ENCODE measurements around the gene PNRC2.

DNA sequence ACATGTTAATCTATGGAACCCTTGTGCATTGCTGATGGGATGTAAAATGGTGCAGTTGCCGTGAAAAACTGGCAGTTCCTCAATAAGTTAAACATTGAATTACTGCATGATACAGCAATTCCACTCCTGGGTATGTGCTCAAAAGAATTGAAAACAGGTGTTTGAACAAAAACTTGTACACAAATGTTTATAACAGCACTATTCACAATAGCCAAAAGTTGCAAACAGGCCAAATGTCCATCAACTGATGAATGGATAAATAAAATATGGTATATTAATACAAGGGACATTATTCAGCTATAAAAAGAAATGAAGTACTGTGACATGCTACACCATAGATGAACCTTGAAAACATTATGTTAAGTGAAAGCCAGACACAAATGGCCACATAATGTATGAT, 38.2 kb downstream of the PNRC2 start:
- TF ChIP-seq, protein P1, sequence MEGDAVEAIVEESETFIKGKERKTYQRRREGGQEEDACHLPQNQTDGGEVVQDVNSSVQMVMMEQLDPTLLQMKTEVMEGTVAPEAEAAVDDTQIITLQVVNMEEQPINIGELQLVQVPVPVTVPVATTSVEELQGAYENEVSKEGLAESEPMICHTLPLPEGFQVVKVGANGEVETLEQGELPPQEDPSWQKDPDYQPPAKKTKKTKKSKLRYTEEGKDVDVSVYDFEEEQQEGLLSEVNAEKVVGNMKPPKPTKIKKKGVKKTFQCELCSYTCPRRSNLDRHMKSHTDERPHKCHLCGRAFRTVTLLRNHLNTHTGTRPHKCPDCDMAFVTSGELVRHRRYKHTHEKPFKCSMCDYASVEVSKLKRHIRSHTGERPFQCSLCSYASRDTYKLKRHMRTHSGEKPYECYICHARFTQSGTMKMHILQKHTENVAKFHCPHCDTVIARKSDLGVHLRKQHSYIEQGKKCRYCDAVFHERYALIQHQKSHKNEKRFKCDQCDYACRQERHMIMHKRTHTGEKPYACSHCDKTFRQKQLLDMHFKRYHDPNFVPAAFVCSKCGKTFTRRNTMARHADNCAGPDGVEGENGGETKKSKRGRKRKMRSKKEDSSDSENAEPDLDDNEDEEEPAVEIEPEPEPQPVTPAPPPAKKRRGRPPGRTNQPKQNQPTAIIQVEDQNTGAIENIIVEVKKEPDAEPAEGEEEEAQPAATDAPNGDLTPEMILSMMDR (conservative IDR thresholded peaks at IDR 0.05 in 1 of 2, IDR thresholded peaks at IDR 0.05 in 1 of 2; ENCODE audit: low read depth in 1 of 2, low read length in 2 of 2) = no peak
- no peak for TF ChIP-seq EZH2 (IDR thresholded peaks at IDR 0.05; ENCODE audit: low read length, missing control alignments)

All from fibroblast of lung (primary cell).